Stimulated activated CD4-positive, alpha-beta T cell treated with anti-CD3 and anti-CD28 coated beads, Interleukin-1b, Interleukin-23, amount 100 ng/mL, for 1 hour (primary cell): ENCODE results near the gene CADM3.
A peak's percentile ranks its signal among the peaks of the same experiment; 100 is the strongest.

Experiments
- DNase-seq, 2 donors: peaks; one replicate each; pipeline ENCODE4 v3.0.0-alpha.2; 2020; ENCODE audit warnings: low read depth in 2 of 2

CADM3 gene

GRCh38 chr1:159207080-159207479 is 35.7 kb downstream of the CADM3 start:
- DNase-seq: no peak

- DNase-seq: no peak
Observed at GRCh38 chr1:159207774-159208173, 36.4 kb downstream of the CADM3 start.

GRCh38 chr1:159208175-159208825 is 36.9 kb downstream of the CADM3 start:
- no peak for DNase-seq

GRCh38 chr1:159209061-159209460 is 37.6 kb downstream of the CADM3 start:
- DNase-seq: no peak

- peak in 1 of 2 donors; percentile 31 for DNase-seq
Observed at GRCh38 chr1:159211331-159212136, 40.1 kb downstream of the CADM3 start.

GRCh38 chr1:159212596-159212995 is 41.2 kb downstream of the CADM3 start:
- DNase-seq: no peak

- no peak for DNase-seq
Observed at GRCh38 chr1:159214149-159214760, 42.8 kb downstream of the CADM3 start.

- DNase-seq: no peak
Observed at GRCh38 chr1:159218649-159219636, 47.5 kb downstream of the CADM3 start.

GRCh38 chr1:159222075-159222865 is 50.9 kb downstream of the CADM3 start:
- no peak for DNase-seq

GRCh38 chr1:159223004-159223403 is 51.6 kb downstream of the CADM3 start:
- no peak for DNase-seq

GRCh38 chr1:159228554-159228953 is 57.1 kb downstream of the CADM3 start:
- no peak for DNase-seq

GRCh38 chr1:159229260-159229885 is 58.0 kb downstream of the CADM3 start:
- no peak for DNase-seq

- no peak for DNase-seq
Observed at GRCh38 chr1:159229896-159230295, 58.5 kb downstream of the CADM3 start.

- no peak for DNase-seq
Observed at GRCh38 chr1:159239551-159240220, 68.3 kb downstream of the CADM3 start.

GRCh38 chr1:159247266-159247665 is 75.9 kb downstream of the CADM3 start:
- no peak for DNase-seq

GRCh38 chr1:159248311-159248710 is 76.9 kb downstream of the CADM3 start:
- no peak for DNase-seq

- DNase-seq: no peak
Observed at GRCh38 chr1:159250638-159251216, 79.3 kb downstream of the CADM3 start.
